Kidney (tissue), 14 donors: ENCODE measurements around the gene CD80. TPM values are rescaled to one million over a fixed set of nuclear protein-coding genes. Genes with fewer than 3 reads are reported as not detected.
"Not testable (repeated sequence)": the region's sequence is repeated elsewhere in the genome, so short reads cannot be mapped to it uniquely, and the experiment has no call there.

ENCODE experiments used
- DNase-seq, 5 donors: peaks; one replicate each; pipeline ENCODE4 v3.0.0-alpha.2; 2013 to 2020
- FAIRE-seq: peaks from 2 replicates; lab custom pipeline; 2012; peaks lifted over from hg19 to GRCh38; lab: Jason Lieb, UNC
- H3K27ac ChIP-seq, 2 donors: one replicate each; pipeline ENCODE4 v1.7.0; 2013; ENCODE audit warnings: low read depth in 2 of 2, low read length in 2 of 2, inconsistent platforms in 1 of 2
- H3K27me3 ChIP-seq: one replicate; pipeline ENCODE4 v1.7.1; 2013; ENCODE audit warnings: low read length, inconsistent platforms; ENCODE audit not compliant: control insufficient read depth, insufficient read depth
- H3K36me3 ChIP-seq, 3 donors: one replicate each; pipeline versions ENCODE4 v1.7.0 to v1.7.1; 2013; ENCODE audit warnings: low read length in 3 of 3, control low read depth in 1 of 3, inconsistent platforms in 1 of 3; ENCODE audit not compliant: insufficient read depth in 3 of 3, control insufficient read depth in 2 of 3
- H3K4me1 ChIP-seq, 3 donors: one replicate each; pipeline versions ENCODE4 v1.7.0 to v1.7.1; 2013; ENCODE audit warnings: low read length in 3 of 3, inconsistent platforms in 1 of 3, low read depth in 1 of 3; ENCODE audit not compliant: control insufficient read depth in 2 of 3, insufficient read depth in 2 of 3
- H3K4me3 ChIP-seq, 3 donors: one replicate each; pipeline versions ENCODE4 v1.7.0 to v1.8.1; 2013; ENCODE audit warnings: low read length in 3 of 3, control low read depth in 1 of 3, inconsistent platforms in 1 of 3
- H3K9ac ChIP-seq, 3 donors: one replicate each; pipeline versions ENCODE4 v1.7.0 to v1.7.1; 2013; ENCODE audit warnings: low read length in 3 of 3, control low read depth in 1 of 3, inconsistent platforms in 1 of 3
- H3K9me3 ChIP-seq, 3 donors: one replicate each; pipeline versions ENCODE4 v1.7.0 to v1.7.1; 2013; ENCODE audit warnings: low read length in 3 of 3, control low read depth in 1 of 3, inconsistent platforms in 1 of 3; ENCODE audit not compliant: control insufficient read depth in 2 of 3, insufficient read depth in 1 of 3
- intact Hi-C: fragments of 100-400 bp; cut with DNase I; formaldehyde crosslinking; loops from one replicate; pipeline ENCODE4 v1.11.1; 2022
- polyA plus RNA-seq: library from polyadenylated mRNA; stranded (reverse); fragments of 350-450 nt; fragmentation: Illumina TruSeq; extraction: RNeasy Lipid Tissue Mini Kit (QIAGEN cat#74804); gene quantifications from one replicate; pipeline ENCODE4 v1.2.3, GENCODE V29; 2014; ENCODE audit warnings: low read depth, low replicate concordance; ENCODE audit not compliant: insufficient read depth
- total RNA-seq: library from RNA; stranded (reverse); fragmentation: NEBNext Ultra II Directional; extraction: Animal tissue kit (Norgen Biotek cat#: 25700); gene quantifications from one replicate; pipeline ENCODE4 v1.2.1, GENCODE V29; 2021
- TF ChIP-seq, protein P1 (sequence below): IDR thresholded peaks from 3 replicates; pipeline ENCODE4 v1.5.1; 2012; ENCODE audit warnings: mild to moderate bottlenecking, moderate library complexity, borderline replicate concordance; ENCODE audit not compliant: insufficient read depth; ENCODE audit errors: extremely low read depth
- donor health status: control.
- donor health status: control.
- donor health status: control.
- donor health status: control.
- donor health status: control.
- donor health status: DM: yes; HTN: yes; CAD: no.
- donor health status: Normal renal cell carcinoma (clear cell type).

CD80 gene
- total and polyA plus RNA-seq, 2 donors from 2014 or later, result 1.2 TPM; not detected in 1

DNA sequence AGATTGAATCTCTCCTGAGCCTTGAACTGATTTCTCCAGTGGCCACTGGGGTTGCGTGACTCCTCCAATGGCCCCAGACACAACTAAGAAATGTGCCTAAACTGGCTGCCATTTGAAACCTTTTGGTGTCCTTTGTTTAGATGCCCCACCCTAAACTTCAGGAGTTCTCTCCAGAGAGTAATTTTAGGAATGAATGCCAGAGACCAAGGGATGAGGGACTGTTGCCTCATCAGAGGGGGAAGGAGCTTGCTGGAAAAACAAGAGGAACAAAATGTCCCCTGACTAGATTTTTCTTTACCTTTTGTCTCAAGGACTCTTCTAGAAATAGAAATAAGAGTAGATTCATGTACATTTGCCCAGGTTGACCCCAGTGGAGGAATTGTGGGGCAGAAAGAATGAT is 11.8 kb upstream of the CD80 start:
- no peak for DNase-seq
- TF ChIP-seq, protein P1, sequence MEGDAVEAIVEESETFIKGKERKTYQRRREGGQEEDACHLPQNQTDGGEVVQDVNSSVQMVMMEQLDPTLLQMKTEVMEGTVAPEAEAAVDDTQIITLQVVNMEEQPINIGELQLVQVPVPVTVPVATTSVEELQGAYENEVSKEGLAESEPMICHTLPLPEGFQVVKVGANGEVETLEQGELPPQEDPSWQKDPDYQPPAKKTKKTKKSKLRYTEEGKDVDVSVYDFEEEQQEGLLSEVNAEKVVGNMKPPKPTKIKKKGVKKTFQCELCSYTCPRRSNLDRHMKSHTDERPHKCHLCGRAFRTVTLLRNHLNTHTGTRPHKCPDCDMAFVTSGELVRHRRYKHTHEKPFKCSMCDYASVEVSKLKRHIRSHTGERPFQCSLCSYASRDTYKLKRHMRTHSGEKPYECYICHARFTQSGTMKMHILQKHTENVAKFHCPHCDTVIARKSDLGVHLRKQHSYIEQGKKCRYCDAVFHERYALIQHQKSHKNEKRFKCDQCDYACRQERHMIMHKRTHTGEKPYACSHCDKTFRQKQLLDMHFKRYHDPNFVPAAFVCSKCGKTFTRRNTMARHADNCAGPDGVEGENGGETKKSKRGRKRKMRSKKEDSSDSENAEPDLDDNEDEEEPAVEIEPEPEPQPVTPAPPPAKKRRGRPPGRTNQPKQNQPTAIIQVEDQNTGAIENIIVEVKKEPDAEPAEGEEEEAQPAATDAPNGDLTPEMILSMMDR, result no peak
- no peak for FAIRE-seq
- H3K9me3 ChIP-seq, result no peaks in the 10 kb centered on the region
- no peak overlapping the region for H3K9ac ChIP-seq
- H3K27ac ChIP-seq, result no peak overlapping the region
- H3K36me3 ChIP-seq, result no peaks in the 10 kb centered on the region
- H3K27me3 ChIP-seq, result no peaks in the 10 kb centered on the region
- H3K4me3 ChIP-seq, result no peak overlapping the region
- H3K4me1 ChIP-seq, result no peaks in the 10 kb centered on the region
- intact Hi-C loops, result no loop called here

DNA sequence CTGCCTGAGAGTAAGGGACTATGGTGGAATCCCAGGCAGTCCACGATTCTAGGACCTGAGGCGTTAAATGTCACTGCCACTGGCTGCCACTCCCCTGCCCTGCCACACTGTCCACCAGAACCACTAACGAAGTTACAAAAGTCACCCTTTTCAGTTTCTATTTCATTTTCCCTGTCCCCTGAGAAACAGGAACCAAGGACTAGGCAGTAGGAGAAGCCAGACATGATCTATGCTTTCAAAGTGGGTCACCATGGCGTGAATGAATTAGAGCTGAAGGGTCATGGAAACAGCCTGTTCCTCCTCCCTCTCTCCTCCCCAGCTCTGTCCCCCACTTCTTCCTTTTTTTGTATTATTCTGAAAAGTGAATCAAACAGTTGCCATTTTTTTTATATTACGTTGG is 10.8 kb upstream of the CD80 start:
- intact Hi-C loops, result no loop called here

DNA sequence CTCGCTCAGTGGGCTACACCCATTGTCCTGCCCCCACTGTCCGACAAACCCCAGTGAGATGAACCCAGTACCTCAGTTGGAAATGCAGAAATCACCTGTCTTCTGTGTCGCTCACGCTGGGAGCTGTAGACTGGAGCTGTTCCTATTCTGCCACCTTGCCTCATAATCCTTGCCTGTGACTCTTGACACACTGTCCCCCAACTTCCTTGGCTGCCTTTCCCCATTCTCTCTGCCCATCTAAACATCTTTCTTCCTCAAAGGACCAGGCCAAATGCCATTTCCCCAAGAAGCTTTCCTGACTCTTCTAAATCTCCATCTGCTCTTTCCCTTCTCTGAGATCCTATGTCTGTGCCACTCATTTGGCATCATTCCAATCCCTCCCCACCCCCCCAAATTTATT is 9.7 kb upstream of the CD80 start:
- FAIRE-seq, result no peak
- Histone ChIP-seq H3K4me3 (no peak overlapping the region), H3K9ac (no peak overlapping the region), H3K27me3 (no peaks in the 10 kb centered on the region), H3K27ac (no peak overlapping the region), H3K4me1 (no peaks in the 10 kb centered on the region), H3K36me3 (no peaks in the 10 kb centered on the region), H3K9me3 (no peaks in the 10 kb centered on the region)
- TF ChIP-seq, protein P1, result no peak
- intact Hi-C loops, result no loop called here
- DNase-seq, result no peak

More for the DNA sequence above, 10.8 kb upstream of the CD80 start:
- no peaks in the 10 kb centered on the region for H3K9me3 ChIP-seq
- no peaks in the 10 kb centered on the region for H3K36me3 ChIP-seq
- H3K9ac ChIP-seq, result no peak overlapping the region
- no peak for DNase-seq
- FAIRE-seq, result no peak
- no peak overlapping the region for H3K27ac ChIP-seq
- H3K4me1 ChIP-seq, result no peaks in the 10 kb centered on the region
- H3K4me3 ChIP-seq, result no peak overlapping the region
- no peaks in the 10 kb centered on the region for H3K27me3 ChIP-seq
- TF ChIP-seq, protein P1, result no peak

DNA sequence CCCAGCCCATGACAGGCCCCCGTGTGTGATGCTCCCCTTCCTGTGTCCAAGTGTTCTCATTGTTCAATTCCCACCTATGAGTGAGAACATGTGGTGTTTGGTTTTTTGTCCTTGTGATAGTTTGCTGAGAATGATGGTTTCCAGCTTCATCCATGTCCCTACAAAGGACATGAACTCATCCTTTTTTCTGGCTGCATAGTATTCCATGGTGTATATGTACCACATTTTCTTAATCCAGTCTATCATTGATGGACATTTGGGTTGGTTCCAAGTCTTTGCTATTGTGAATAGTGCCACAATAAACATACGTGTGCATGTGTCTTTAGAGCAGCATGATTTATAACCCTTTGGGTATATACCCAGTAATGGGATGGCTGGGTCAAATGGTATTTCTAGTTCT is 3.9 kb upstream of the CD80 start:
- FAIRE-seq, H3K27me3 ChIP-seq, H3K9ac ChIP-seq, H3K27ac ChIP-seq, H3K36me3 ChIP-seq, intact Hi-C loops, H3K4me3 ChIP-seq, DNase-seq, H3K9me3 ChIP-seq, H3K4me1 ChIP-seq: not testable (repeated sequence)
